ENCODE results near the gene CYP3A7. TPM values are rescaled to one million over a fixed set of nuclear protein-coding genes. Genes with fewer than 3 reads are reported as not detected.
"Not testable (repeated sequence)": the region's sequence is repeated elsewhere in the genome, so short reads cannot be mapped to it uniquely, and the experiment has no call there.

The CYP3A7 gene
- polyA plus RNA-seq, 3 donors = not detected

DNA sequence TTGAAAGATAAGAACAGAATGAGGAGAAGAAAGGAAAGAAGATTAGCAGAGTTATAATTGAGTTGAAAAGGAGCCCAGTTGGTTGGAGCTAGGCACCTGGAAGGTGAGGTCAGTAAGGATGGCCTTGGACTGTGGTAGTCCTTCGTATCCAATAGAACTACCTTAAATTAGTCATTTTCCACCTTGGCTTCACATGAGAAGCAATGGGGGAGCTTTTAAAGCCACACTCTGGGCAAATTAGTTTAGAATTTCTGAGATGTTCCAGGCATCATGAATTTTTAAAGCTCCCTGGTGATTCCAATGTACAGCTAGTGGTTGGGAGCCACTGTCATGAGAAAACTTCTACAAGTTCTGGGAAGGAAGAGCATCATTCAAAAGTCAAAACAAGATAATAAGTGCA lies 27.9 kb downstream of the CYP3A7 start:
- no peaks in the 10 kb centered on the region for H4K20me1 ChIP-seq (ENCODE audit: insufficient read depth, low read length)
- H3K4me1 ChIP-seq (ENCODE audit: control insufficient read depth in 1 of 2, insufficient read depth in 2 of 2, low read length in 2 of 2) = no peaks in the 10 kb centered on the region
- Mint-ChIP-seq H3K9me3 (peaks cover 8 to 20% (median 11%) of the 10 kb centered on the region in 7 donors), H3K4me1 (no peaks in the 10 kb centered on the region), H3K27me3 (ENCODE audit: low read depth in 3 of 3) (peaks cover 0 to 3% (median 3%) of the 10 kb centered on the region in 3 donors), H3K4me3 (no peak overlapping the region), H3K36me3 (no peaks in the 10 kb centered on the region), H3K27ac (no peak overlapping the region)
- H3K27ac ChIP-seq (ENCODE audit: low read depth in 1 of 2, low read length in 2 of 2) = no peak overlapping the region
- no peak overlapping the region for H3K4me3 ChIP-seq (replicated peaks in 1 of 3; ENCODE audit: low read depth in 2 of 3, low read length in 3 of 3)
- H2AFZ ChIP-seq (ENCODE audit: insufficient read depth, low read depth, low read length, poor library complexity, severe bottlenecking) = no peak overlapping the region
- no CpG with 5 or more reads among the region's 1 CpG for WGBS (ENCODE audit: insufficient coverage)
- no peak overlapping the region for H3K9ac ChIP-seq (ENCODE audit: insufficient read depth, low read length, poor library complexity, severe bottlenecking)
- TF ChIP-seq, protein P1, sequence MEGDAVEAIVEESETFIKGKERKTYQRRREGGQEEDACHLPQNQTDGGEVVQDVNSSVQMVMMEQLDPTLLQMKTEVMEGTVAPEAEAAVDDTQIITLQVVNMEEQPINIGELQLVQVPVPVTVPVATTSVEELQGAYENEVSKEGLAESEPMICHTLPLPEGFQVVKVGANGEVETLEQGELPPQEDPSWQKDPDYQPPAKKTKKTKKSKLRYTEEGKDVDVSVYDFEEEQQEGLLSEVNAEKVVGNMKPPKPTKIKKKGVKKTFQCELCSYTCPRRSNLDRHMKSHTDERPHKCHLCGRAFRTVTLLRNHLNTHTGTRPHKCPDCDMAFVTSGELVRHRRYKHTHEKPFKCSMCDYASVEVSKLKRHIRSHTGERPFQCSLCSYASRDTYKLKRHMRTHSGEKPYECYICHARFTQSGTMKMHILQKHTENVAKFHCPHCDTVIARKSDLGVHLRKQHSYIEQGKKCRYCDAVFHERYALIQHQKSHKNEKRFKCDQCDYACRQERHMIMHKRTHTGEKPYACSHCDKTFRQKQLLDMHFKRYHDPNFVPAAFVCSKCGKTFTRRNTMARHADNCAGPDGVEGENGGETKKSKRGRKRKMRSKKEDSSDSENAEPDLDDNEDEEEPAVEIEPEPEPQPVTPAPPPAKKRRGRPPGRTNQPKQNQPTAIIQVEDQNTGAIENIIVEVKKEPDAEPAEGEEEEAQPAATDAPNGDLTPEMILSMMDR (IDR thresholded peaks at IDR 0.05) = no peak
- DNase-seq = no peak
- no peaks in the 10 kb centered on the region for H3K36me3 ChIP-seq (replicated peaks in 1 of 2; ENCODE audit: control insufficient read depth in 1 of 2, insufficient read depth in 2 of 2, low read length in 2 of 2)
- no peaks in the 10 kb centered on the region for H3K79me2 ChIP-seq (ENCODE audit: insufficient read depth, low read length)
- H3K9me3 ChIP-seq (replicated peaks in 1 of 2; ENCODE audit: control insufficient read depth in 1 of 2, insufficient read depth in 1 of 2, low read length in 2 of 2) = peaks cover 0 to 2% of the 10 kb centered on the region in 2 donors
- H3K27me3 ChIP-seq (ENCODE audit: control insufficient read depth in 2 of 2, insufficient read depth in 2 of 2, low read length in 2 of 2) = no peaks in the 10 kb centered on the region
- intact Hi-C loops (cut with micrococcal nuclease) = no loop called here
- no peak overlapping the region for H3K4me2 ChIP-seq (replicated peaks; ENCODE audit: extremely low read depth, low read length, poor library complexity, severe bottlenecking)

DNA sequence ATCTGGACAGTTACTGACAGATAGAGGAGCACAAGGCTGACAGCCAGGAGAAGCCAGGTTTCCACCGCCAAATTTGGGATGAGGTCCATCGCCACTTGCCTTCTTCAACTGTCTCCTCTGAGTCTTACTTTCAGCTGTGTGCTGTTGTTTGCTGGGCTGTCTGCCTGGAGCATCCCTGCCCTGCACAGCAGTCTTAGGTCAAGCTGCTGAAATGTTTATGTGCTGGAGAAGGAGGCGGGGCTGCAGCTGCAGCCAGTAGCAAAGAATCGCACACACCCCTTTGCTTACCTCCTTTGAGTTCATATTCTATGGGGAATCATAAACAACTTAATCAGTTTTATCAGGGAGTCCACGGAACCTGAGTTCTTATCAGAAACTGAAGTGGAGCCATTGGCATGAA lies 35.0 kb downstream of the CYP3A7 start:
- Histone ChIP-seq H3K9me3 (replicated peaks in 1 of 2; ENCODE audit: control insufficient read depth in 1 of 2, insufficient read depth in 1 of 2, low read length in 2 of 2) (no peaks in the 10 kb centered on the region), H3K79me2 (ENCODE audit: insufficient read depth, low read length) (no peaks in the 10 kb centered on the region), H3K27ac (ENCODE audit: low read depth in 1 of 2, low read length in 2 of 2) (no peak overlapping the region), H3K4me3 (replicated peaks in 1 of 3; ENCODE audit: low read depth in 2 of 3, low read length in 3 of 3) (no peak overlapping the region), H3K4me2 (replicated peaks; ENCODE audit: extremely low read depth, low read length, poor library complexity, severe bottlenecking) (no peak overlapping the region), H3K36me3 (replicated peaks in 1 of 2; ENCODE audit: control insufficient read depth in 1 of 2, insufficient read depth in 2 of 2, low read length in 2 of 2) (no peaks in the 10 kb centered on the region), H3K4me1 (ENCODE audit: control insufficient read depth in 1 of 2, insufficient read depth in 2 of 2, low read length in 2 of 2) (no peaks in the 10 kb centered on the region), H2AFZ (ENCODE audit: insufficient read depth, low read depth, low read length, poor library complexity, severe bottlenecking) (no peak overlapping the region), H3K27me3 (ENCODE audit: control insufficient read depth in 2 of 2, insufficient read depth in 2 of 2, low read length in 2 of 2) (no peaks in the 10 kb centered on the region), H4K20me1 (ENCODE audit: insufficient read depth, low read length) (no peaks in the 10 kb centered on the region), H3K9ac (ENCODE audit: insufficient read depth, low read length, poor library complexity, severe bottlenecking) (no peak overlapping the region)
- intact Hi-C loops (cut with micrococcal nuclease) = no loop called here
- TF ChIP-seq, protein P1 (IDR thresholded peaks at IDR 0.05) = no peak
- Mint-ChIP-seq H3K27me3 (ENCODE audit: low read depth in 3 of 3) (peaks cover 1 to 10% (median 7%) of the 10 kb centered on the region in 3 donors), H3K4me3 (no peak overlapping the region), H3K36me3 (no peaks in the 10 kb centered on the region), H3K9me3 (peaks cover 1 to 11% (median 3%) of the 10 kb centered on the region in 7 donors), H3K27ac (no peak overlapping the region), H3K4me1 (no peaks in the 10 kb centered on the region)
- 95% methylated on average over 3 of the region's 5 CpGs for WGBS (ENCODE audit: insufficient coverage)
- DNase-seq = no peak

DNA sequence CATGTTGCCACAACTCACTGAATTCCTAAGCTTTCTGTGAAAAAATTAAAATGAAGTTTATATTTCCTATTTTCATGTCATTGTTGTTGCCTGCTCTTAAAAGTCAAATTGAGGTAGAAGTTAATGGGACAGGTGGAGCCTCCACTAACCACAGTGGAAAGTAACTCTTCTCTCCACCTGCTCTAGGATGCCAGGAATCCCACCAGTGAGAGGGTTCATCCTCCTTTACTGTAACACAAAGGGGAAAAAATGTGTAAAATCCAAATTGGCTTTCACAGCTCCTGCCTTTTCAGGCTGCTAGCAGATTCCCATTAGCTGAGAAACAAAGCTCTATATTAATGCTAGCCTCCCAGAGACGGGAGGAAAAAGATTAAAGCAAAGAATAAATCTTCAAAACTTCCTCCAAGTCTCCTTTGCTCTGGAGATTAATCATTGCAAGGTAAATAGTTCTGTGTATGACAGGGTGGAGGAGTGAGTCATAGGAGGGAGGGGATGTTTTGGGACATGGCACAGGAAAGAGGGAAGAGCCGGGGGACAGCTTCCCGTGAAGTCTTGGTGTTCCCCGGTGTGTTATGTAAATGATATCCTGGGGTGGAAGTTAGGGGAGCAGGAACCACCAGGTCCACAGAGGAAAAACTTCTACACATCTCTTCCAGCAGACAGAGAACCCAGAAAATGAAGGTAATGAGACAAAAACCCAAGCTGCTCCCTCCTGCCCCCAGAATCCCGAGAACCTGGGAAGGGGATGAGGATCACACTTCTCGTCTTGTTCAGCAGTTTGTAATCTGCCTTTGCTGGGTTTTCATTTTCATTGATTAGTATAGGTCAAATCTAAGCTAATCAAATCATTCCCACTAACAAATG lies 35.9 kb downstream of the CYP3A7 start:
- H3K27ac Mint-ChIP-seq; H3K4me1 Mint-ChIP-seq; H3K27me3 Mint-ChIP-seq (ENCODE audit: low read depth in 3 of 3); intact Hi-C loops (cut with micrococcal nuclease); H3K4me3 Mint-ChIP-seq; H3K36me3 Mint-ChIP-seq; H3K4me1 ChIP-seq (ENCODE audit: control insufficient read depth in 1 of 2, insufficient read depth in 2 of 2, low read length in 2 of 2); H2AFZ ChIP-seq (ENCODE audit: insufficient read depth, low read depth, low read length, poor library complexity, severe bottlenecking); H3K27me3 ChIP-seq (ENCODE audit: control insufficient read depth in 2 of 2, insufficient read depth in 2 of 2, low read length in 2 of 2); H3K36me3 ChIP-seq (replicated peaks in 1 of 2; ENCODE audit: control insufficient read depth in 1 of 2, insufficient read depth in 2 of 2, low read length in 2 of 2); H3K4me3 ChIP-seq (replicated peaks in 1 of 3; ENCODE audit: low read depth in 2 of 3, low read length in 3 of 3); H3K9ac ChIP-seq (ENCODE audit: insufficient read depth, low read length, poor library complexity, severe bottlenecking); H4K20me1 ChIP-seq (ENCODE audit: insufficient read depth, low read length); H3K9me3 ChIP-seq (replicated peaks in 1 of 2; ENCODE audit: control insufficient read depth in 1 of 2, insufficient read depth in 1 of 2, low read length in 2 of 2); H3K27ac ChIP-seq (ENCODE audit: low read depth in 1 of 2, low read length in 2 of 2); H3K79me2 ChIP-seq (ENCODE audit: insufficient read depth, low read length); H3K9me3 Mint-ChIP-seq; DNase-seq; H3K4me2 ChIP-seq (replicated peaks; ENCODE audit: extremely low read depth, low read length, poor library complexity, severe bottlenecking): not testable (repeated sequence)
- no CpG with 5 or more reads among the region's 6 CpGs for WGBS (ENCODE audit: insufficient coverage)

Measured in CD14-positive monocyte (primary cell).